SK-N-SH treated with all-trans-retinoic acid at 6 μM for 48 hours (cell line): ENCODE measurements around the gene TSKS.

Experiments used
- ATAC-seq: fragments of 200-7000 bp; cut with Tn5 transposase; 3 replicates; pipeline ENCODE4 v1.9.1; 2020; ENCODE audit warnings: mild to moderate bottlenecking, moderate library complexity
- ARNTL ChIP-seq: fragments of 450-650 bp; formaldehyde crosslinking; IDR thresholded peaks from 2 replicates; pipeline ENCODE4 v1.5.0; 2020; ENCODE audit warnings: low read depth, mild to moderate bottlenecking, moderate library complexity, borderline replicate concordance
- BACH2 ChIP-seq: fragments of 250-450 bp; sonication (Bioruptor Pico); IDR thresholded peaks from 2 replicates; pipeline ENCODE4 v1.9.0; 2021; ENCODE audit warnings: mild to moderate bottlenecking, borderline replicate concordance
- CSDC2 ChIP-seq: fragments of 250-450 bp; sonication (Bioruptor Pico); IDR thresholded peaks from 2 replicates; pipeline ENCODE4 v1.5.0; 2020; ENCODE audit warnings: mild to moderate bottlenecking, moderate library complexity
- CSRNP3 ChIP-seq: fragments of 250-450 bp; sonication (Bioruptor Pico); IDR thresholded peaks from 2 replicates; pipeline ENCODE4 v1.5.1; 2021; ENCODE audit warnings: mild to moderate bottlenecking, moderate library complexity
- GLIS3 ChIP-seq: fragments of 250-450 bp; sonication (Bioruptor Pico); IDR thresholded peaks from 2 replicates; pipeline ENCODE4 v1.5.0; 2020; ENCODE audit warnings: mild to moderate bottlenecking, moderate library complexity
- ISL1 ChIP-seq: fragments of 250-450 bp; sonication (Bioruptor Pico); IDR thresholded peaks from 2 replicates; pipeline ENCODE4 v2.1.2; 2022; ENCODE audit warnings: mild to moderate bottlenecking, moderate library complexity
- OSR1 ChIP-seq: fragments of 250-450 bp; sonication (Bioruptor Pico); IDR thresholded peaks from 2 replicates; pipeline ENCODE4 v1.8.0; 2022; ENCODE audit warnings: moderate library complexity, mild to moderate bottlenecking, inconsistent platforms
- POU6F1 ChIP-seq: fragments of 250-450 bp; sonication (Bioruptor Pico); IDR thresholded peaks from 2 replicates; pipeline ENCODE4 v1.8.0; 2021; ENCODE audit warnings: low read depth, mild to moderate bottlenecking, moderate library complexity, borderline replicate concordance
- PPARA ChIP-seq: fragments of 250-450 bp; sonication (Bioruptor Pico); IDR thresholded peaks from 2 replicates; pipeline ENCODE4 v1.5.0; 2020; ENCODE audit warnings: mild to moderate bottlenecking, borderline replicate concordance
- RARB ChIP-seq: fragments of 250-450 bp; sonication (Bioruptor Pico); IDR thresholded peaks from 2 replicates; pipeline ENCODE4 v1.8.0; 2021; ENCODE audit warnings: mild to moderate bottlenecking, moderate library complexity
- SNAI2 ChIP-seq: fragments of 250-450 bp; sonication (Bioruptor Pico); IDR thresholded peaks from 2 replicates; pipeline ENCODE4 v1.5.0; 2020; ENCODE audit warnings: mild to moderate bottlenecking, moderate library complexity
- TCF4 ChIP-seq: fragments of 250-450 bp; sonication (Bioruptor Pico); IDR thresholded peaks from 2 replicates; pipeline ENCODE4 v1.8.0; 2021; ENCODE audit warnings: mild to moderate bottlenecking, moderate library complexity, borderline replicate concordance
- TOX ChIP-seq: fragments of 250-450 bp; sonication (Bioruptor Pico); IDR thresholded peaks from 2 replicates; pipeline ENCODE4 v1.8.0; 2021; ENCODE audit warnings: mild to moderate bottlenecking, moderate library complexity, borderline replicate concordance
- TSHZ2 ChIP-seq: fragments of 250-450 bp; sonication (Bioruptor Pico); IDR thresholded peaks from 2 replicates; pipeline ENCODE4 v1.5.0; 2020; ENCODE audit warnings: mild to moderate bottlenecking, moderate library complexity
- ZC3H10 ChIP-seq: fragments of 250-450 bp; sonication (Bioruptor Pico); IDR thresholded peaks from 2 replicates; pipeline ENCODE4 v1.5.1; 2021; ENCODE audit warnings: mild to moderate bottlenecking, moderate library complexity
- ZFP3 ChIP-seq: fragments of 250-450 bp; sonication (Bioruptor Pico); IDR thresholded peaks from 2 replicates; pipeline ENCODE4 v1.5.0; 2020; ENCODE audit warnings: mild to moderate bottlenecking, moderate library complexity
- ZFP30 ChIP-seq: fragments of 450-650 bp; formaldehyde crosslinking; IDR thresholded peaks from 2 replicates; pipeline ENCODE4 v1.5.0; 2022; ENCODE audit warnings: mild to moderate bottlenecking, moderate library complexity
- ZNF70 ChIP-seq: fragments of 450-650 bp; formaldehyde crosslinking; IDR thresholded peaks from 2 replicates; pipeline ENCODE4 v1.5.0; 2020; ENCODE audit warnings: mild to moderate bottlenecking, moderate library complexity
- ZNF8 ChIP-seq: fragments of 450-650 bp; formaldehyde crosslinking; IDR thresholded peaks from 2 replicates; pipeline ENCODE4 v1.5.0; 2020; ENCODE audit warnings: mild to moderate bottlenecking, moderate library complexity
- TF ChIP-seq, protein P1 (sequence below): fragments of 250-450 bp; sonication (Bioruptor Pico); IDR thresholded peaks from 2 replicates; pipeline ENCODE4 v1.5.1; 2020; ENCODE audit warnings: low read depth, mild to moderate bottlenecking, moderate library complexity
- TF ChIP-seq, protein P2 (sequence below): fragments of 250-450 bp; sonication (Bioruptor Pico); IDR thresholded peaks from 2 replicates; pipeline ENCODE4 v1.8.0; 2020; ENCODE audit warnings: mild to moderate bottlenecking, moderate library complexity, borderline replicate concordance

TSKS gene

DNA sequence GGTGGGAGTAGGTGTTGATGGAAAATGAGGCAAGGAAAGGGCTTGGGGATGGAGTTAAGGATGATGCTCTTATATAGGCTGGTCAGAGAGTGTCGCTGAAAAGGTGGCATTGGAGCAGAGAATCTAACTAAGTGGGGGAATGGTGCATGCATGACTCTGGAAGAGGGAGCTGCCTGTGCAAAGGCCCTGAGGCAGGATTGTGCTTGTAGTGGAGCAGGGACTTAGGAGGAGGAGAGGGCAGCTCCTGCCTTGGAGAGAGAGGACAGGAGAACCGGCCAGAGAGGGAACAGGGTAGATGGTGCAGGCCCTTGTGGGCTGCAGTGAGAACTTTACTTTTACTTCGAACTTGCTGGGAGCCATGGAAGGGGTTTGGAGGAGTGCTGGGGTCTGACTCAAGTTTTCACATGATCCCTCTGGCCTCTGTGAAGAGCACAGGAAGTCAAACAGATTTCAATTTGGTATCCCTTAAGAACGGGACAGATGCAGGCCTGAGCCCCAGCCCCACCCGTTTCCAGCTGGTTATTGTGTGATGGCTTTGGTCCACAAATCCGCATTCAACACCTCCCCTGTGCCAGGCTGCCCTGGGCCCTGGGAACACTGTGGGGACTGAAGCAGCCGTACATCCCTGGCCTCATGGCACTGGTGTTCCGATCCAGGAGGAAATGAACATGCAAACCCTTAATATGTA lies 10.7 kb upstream of the TSKS start (continued):
- TF ChIP-seq TSHZ2 (CRISPR knock-in tag) = no peak
- no peak for TF ChIP-seq ISL1 (CRISPR knock-in tag)
- TF ChIP-seq POU6F1 = no peak
- TF ChIP-seq, protein P1, sequence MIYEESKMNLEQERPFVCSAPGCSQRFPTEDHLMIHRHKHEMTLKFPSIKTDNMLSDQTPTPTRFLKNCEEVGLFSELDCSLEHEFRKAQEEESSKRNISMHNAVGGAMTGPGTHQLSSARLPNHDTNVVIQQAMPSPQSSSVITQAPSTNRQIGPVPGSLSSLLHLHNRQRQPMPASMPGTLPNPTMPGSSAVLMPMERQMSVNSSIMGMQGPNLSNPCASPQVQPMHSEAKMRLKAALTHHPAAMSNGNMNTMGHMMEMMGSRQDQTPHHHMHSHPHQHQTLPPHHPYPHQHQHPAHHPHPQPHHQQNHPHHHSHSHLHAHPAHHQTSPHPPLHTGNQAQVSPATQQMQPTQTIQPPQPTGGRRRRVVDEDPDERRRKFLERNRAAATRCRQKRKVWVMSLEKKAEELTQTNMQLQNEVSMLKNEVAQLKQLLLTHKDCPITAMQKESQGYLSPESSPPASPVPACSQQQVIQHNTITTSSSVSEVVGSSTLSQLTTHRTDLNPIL = no peak
- no peak for TF ChIP-seq GLIS3
- TF ChIP-seq ZNF8 (CRISPR knock-in tag) = no peak

- no peak for ATAC-seq
These were observed 9.8 kb upstream of the TSKS start for GRCh38 chr19:49772850-49773432.

GRCh38 chr19:49771674-49772139 lies 8.6 kb upstream of the TSKS start:
- no peak for ATAC-seq
- TF ChIP-seq OSR1 (CRISPR knock-in tag) (no peak), ZFP3 (CRISPR knock-in tag) (no peak), BACH2 (CRISPR knock-in tag) (no peak), ZFP30 (CRISPR knock-in tag) (no peak), PPARA (CRISPR knock-in tag) (no peak), TOX (CRISPR knock-in tag) (no peak), TSHZ2 (CRISPR knock-in tag) (no peak), ISL1 (CRISPR knock-in tag) (no peak), CSRNP3 (CRISPR knock-in tag) (no peak)
- TF ChIP-seq, protein P1 = no peak

More at GRCh38 chr19:49772850-49773432, 9.8 kb upstream of the TSKS start:
- no peak for TF ChIP-seq POU6F1
- TF ChIP-seq TOX (CRISPR knock-in tag) = no peak
- no peak for TF ChIP-seq ZNF8 (CRISPR knock-in tag)
- TF ChIP-seq RARB = no peak
- TF ChIP-seq, protein P2, sequence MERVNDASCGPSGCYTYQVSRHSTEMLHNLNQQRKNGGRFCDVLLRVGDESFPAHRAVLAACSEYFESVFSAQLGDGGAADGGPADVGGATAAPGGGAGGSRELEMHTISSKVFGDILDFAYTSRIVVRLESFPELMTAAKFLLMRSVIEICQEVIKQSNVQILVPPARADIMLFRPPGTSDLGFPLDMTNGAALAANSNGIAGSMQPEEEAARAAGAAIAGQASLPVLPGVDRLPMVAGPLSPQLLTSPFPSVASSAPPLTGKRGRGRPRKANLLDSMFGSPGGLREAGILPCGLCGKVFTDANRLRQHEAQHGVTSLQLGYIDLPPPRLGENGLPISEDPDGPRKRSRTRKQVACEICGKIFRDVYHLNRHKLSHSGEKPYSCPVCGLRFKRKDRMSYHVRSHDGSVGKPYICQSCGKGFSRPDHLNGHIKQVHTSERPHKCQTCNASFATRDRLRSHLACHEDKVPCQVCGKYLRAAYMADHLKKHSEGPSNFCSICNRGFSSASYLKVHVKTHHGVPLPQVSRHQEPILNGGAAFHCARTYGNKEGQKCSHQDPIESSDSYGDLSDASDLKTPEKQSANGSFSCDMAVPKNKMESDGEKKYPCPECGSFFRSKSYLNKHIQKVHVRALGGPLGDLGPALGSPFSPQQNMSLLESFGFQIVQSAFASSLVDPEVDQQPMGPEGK (CRISPR knock-in tag) = no peak
- no peak for TF ChIP-seq ARNTL (CRISPR knock-in tag)
- TF ChIP-seq ZFP30 (CRISPR knock-in tag) = no peak
- no peak for TF ChIP-seq ZC3H10 (CRISPR knock-in tag)
- TF ChIP-seq TCF4 (CRISPR knock-in tag) = no peak
- TF ChIP-seq CSDC2 = no peak
- TF ChIP-seq OSR1 (CRISPR knock-in tag) = no peak
- TF ChIP-seq ZFP3 (CRISPR knock-in tag) = no peak
- no peak for TF ChIP-seq PPARA (CRISPR knock-in tag)
- no peak for TF ChIP-seq ZNF70 (CRISPR knock-in tag)
- TF ChIP-seq SNAI2 (CRISPR knock-in tag) = no peak
- no peak for TF ChIP-seq ISL1 (CRISPR knock-in tag)
